Stimulated activated CD4-positive, alpha-beta T cell treated with anti-CD3 and anti-CD28 coated beads, Interleukin-2, amount 100 ng/mL, for 24 hours (primary cell): Measurements from ENCODE around the gene GTF3C2.

ENCODE experiments used
- DNase-seq, 2 donors: peaks; one replicate each; pipeline ENCODE4 v3.0.0-alpha.2; 2020

Gene GTF3C2, protein sequence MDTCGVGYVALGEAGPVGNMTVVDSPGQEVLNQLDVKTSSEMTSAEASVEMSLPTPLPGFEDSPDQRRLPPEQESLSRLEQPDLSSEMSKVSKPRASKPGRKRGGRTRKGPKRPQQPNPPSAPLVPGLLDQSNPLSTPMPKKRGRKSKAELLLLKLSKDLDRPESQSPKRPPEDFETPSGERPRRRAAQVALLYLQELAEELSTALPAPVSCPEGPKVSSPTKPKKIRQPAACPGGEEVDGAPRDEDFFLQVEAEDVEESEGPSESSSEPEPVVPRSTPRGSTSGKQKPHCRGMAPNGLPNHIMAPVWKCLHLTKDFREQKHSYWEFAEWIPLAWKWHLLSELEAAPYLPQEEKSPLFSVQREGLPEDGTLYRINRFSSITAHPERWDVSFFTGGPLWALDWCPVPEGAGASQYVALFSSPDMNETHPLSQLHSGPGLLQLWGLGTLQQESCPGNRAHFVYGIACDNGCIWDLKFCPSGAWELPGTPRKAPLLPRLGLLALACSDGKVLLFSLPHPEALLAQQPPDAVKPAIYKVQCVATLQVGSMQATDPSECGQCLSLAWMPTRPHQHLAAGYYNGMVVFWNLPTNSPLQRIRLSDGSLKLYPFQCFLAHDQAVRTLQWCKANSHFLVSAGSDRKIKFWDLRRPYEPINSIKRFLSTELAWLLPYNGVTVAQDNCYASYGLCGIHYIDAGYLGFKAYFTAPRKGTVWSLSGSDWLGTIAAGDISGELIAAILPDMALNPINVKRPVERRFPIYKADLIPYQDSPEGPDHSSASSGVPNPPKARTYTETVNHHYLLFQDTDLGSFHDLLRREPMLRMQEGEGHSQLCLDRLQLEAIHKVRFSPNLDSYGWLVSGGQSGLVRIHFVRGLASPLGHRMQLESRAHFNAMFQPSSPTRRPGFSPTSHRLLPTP

DNA sequence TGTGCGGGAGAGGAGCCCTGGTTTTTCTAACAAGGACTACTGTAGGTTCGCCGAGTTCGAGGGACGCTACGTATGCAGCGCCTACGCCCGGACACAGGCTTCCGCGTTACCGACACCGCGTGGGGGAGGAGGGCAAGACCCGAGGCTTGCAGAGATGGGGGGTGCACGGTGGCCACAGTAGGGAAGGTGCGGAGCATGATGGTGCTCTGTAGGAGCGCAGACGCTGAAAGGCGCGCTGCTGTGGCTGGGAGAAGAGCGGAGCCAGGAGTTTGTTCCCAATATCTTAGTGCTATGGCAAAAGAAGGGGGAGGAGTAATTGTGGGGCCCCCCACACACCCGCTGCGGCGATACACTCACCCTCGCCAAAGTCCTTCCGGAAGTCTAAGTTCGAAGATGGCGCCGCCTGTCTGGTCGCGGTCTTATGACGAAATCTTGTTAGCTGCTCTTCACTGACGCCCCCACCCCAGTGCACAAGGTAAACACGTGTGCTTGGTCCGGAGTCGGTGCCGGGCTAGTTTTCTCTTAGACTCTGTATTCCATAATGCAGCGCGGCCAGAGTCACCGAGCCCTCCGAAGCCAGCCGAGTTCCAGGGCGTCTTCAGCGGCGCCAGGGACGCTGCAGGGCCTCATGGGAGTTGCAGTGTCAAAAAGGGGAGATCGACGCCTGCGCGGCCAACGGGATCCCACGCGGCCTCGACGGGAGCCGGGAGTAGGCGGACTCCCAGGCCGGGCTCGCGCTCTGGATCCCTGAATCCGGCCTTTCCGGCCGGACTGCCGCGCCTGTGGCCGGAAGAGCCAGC lies at the start of gene GTF3C2:
TSS of gene GTF3C2 (minus strand) at position 383 of the 800 bp plus-strand sequence. CDS start 13,210 bp downstream, outside the sequence.
- peak; percentile 90 to 92 for DNase-seq

DNA sequence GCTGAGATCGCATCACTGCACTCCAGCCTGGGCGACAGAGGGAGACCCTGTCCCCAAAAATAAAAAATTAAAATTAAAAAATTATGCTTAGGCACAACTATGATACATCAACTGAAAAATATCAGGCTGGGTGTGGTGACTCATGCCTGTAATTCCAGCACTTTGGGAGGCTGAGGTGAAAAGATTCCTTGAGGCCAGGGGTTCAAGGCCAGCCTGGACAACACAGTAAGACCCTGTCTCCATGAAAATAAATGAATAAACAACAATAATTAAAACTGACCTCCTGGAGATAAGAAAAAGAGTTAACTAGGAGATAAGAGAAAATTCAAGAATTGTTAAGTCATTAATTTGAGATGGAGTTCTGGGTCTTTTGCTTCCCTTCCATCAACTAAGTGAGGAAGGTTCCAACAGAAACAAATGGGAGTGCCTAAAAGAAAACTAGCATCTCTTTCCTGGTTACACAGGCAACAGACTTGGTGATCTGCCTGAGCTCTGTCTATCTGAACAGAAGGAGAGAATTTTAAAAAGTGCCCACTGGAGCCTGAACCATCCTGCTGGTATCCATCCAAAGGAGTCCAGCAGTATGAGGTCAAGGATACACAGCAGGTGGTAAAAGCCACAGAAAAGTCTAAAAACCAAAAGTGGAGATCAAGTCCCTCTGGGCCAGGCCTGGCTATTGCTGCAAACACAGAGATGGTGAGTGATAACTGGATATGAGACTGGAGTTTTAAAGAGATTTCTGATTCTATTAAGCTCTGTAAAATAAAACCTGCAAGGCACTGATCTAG lies 44.0 kb upstream of the GTF3C2 start:
- DNase-seq: no peak

- DNase-seq: no peak
Observed at GRCh38 chr2:27398962-27399361, 42.4 kb upstream of the GTF3C2 start.

DNA sequence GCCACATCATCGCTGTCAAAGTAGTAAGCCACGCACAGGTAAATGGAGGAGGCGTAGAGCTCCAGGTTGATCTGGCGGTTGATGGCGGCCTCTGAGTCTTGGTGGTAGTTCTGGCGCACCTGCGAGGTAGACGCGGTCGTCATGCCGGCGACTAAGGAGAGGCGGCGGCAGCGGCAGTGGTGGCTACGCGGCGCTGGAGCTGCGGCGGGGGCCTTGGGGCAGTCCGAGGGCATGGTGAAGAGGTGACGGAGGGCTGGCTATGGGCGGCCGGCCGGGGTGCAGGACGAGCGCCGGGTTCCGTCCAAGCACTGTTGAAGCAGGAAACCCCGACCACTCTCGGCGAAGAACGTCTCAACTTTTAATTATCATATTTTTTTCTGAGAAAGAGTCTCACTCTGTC lies 36.7 kb upstream of the GTF3C2 start:
- no peak for DNase-seq

DNA sequence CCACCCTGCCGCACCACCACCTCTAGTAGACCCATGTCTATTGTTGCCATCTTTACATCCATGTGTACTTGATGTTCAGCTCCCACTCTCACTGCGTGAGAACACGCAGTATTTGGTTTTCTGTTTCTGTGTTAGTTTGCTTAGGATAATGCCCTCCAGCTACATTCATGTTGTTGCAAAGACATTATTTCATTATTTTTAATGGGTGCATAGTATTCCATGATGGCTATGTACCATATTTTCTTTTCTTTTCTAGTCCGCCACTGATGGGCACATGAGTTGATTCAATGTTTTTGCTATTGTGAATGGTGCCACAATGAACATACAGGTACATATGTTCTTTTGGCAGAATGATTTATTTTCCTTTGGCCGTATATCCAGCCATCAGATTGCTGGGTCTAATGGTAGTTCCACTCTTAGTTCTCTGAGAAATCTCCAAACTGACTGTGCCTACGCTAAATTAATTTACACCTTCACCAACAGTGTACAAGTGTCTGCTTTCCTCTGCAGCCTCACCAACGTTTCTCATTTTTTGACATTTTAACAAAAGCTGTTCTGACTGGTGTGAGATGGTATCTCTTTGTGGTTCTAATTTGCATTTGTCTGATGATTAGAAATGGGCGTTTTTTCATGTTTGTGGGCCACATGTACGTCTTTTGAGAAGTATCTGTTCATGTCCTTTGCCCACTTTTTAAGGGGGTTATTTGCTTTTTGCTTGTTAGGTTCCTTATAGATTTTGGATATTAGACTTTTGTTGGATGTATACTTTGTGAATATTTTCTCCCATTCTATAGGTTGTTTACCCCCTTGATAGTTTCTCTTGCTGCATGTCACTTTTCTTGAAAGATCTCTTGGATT lies 34.5 kb upstream of the GTF3C2 start:
- no peak for DNase-seq

DNA sequence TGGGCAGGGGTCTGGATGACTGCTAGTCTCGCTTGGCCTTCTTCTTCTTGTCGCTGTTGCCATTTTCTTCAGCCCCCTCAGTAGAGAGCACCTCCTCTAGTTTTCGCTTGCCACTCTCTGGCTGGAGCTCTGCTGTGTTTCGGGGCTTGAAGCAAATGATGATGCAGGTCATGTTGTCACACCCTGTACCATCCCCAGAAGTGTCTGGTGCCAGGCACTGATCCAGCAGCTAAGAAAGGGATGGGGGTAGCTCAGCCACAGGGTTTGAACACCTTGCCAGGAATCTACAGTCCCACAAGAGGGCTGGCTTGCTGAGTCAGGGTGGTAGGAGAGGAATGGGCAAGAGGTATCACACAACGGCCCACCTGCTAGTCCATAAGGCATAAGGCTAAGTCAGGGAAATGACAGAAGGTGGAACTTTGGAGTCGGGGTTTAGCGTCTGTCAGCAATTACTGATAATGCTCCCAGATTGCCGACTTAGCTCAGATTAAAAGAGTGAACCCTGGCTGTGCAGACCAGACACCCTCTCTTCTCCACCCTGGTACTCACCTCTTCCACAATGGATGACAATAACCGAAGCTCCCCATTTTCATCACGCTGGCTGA lies 25.1 kb upstream of the GTF3C2 start:
- no peak for DNase-seq

- peak; percentile 88 to 90 for DNase-seq
Observed at GRCh38 chr2:27380626-27381545, 24.3 kb upstream of the GTF3C2 start, which contains the start of gene ZNF513. ZNF513 (minus strand) TSS chr2:27380734; CDS start chr2:27380526, 208 bp downstream.

- peak; percentile 55 to 61 for DNase-seq
Observed at GRCh38 chr2:27379836-27380625, 23.5 kb upstream of the GTF3C2 start.

DNA sequence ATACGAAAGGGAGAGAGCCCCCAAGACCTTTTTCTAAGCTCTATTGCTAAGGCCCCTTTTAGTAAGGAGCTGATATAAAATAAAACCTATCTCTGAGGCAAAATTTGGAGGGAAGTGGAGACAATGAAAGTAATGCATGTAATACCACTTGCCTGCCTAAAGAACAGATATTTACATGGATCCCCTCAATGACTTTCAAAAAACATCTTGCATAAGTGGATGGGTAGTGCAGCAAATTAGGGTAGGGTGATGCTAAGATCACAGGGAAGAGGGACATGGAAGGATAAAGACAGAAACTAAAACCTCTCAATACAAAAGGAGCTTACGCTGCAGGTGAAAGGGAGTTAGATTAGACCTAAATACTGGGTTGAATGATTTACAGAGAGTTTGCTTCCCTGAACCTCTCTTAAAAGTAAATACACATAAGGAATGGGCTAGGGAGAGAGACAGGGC lies 22.8 kb upstream of the GTF3C2 start:
- DNase-seq: no peak

GRCh38 chr2:27378809-27379290 lies 22.3 kb upstream of the GTF3C2 start:
- DNase-seq: no peak

GRCh38 chr2:27378096-27378808 lies 21.7 kb upstream of the GTF3C2 start:
- DNase-seq: no peak

DNA sequence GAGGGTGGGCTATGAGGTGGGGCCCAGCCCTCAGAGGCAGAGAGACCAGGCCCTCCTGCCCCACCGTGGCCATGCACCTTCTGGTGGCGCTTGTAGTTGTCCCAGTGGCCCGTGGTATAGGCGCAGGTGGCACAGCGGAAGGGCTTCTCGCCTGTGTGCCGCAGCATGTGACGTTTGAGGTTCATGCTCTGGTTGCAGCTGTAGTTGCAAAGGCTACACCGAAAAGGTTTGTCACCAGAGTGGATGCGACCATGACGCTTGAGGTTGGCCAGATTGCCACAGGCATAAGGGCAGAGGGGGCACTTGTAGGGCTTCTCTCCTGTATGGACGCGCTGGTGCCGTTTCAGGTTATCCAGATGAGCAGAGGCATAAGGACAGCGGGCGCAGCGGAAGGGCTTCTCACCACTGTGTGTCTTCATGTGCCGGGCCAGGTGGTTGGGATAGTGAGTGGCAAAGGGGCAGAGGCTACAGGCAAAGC lies 21.1 kb upstream of the GTF3C2 start:
- no peak for DNase-seq

DNA sequence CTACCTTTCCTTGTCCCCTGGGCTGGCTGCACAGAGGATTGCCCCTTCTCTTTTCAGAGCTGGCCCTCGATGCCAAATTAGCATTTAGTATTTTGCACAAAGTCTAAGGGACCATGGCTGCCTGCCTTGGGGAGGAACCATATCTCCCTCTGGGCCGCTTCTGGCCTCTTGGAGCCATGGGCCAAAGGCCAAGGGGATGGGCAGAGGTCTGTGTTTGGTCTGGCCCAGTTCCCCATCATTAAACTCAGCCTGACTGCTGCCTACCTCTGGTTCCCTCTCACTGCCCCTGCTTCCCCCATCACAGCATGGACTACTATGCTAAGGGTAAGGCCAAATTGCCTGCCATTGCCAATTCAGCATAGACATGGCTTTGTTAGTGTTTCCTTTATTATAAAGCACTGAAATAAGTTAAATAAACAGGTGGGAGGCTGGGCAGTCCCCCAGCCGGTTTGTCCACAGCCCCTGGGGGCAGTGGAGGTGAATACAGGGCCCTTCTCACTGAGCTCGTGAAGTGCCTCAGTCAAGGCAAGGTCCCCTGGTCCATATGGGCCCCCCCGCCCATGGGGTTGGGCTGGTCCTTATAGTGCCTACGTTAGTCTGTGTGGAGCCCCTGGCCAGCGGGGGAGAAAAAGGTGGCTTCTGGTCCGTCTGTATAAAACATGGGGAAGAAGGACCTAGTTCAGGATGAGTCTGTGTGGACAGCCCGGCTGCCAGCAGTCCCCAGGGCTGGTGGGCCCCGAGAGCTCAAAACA lies 20.5 kb upstream of the GTF3C2 start:
- DNase-seq: no peak

- DNase-seq: no peak
Observed at GRCh38 chr2:27376151-27376865, 19.7 kb upstream of the GTF3C2 start.

DNA sequence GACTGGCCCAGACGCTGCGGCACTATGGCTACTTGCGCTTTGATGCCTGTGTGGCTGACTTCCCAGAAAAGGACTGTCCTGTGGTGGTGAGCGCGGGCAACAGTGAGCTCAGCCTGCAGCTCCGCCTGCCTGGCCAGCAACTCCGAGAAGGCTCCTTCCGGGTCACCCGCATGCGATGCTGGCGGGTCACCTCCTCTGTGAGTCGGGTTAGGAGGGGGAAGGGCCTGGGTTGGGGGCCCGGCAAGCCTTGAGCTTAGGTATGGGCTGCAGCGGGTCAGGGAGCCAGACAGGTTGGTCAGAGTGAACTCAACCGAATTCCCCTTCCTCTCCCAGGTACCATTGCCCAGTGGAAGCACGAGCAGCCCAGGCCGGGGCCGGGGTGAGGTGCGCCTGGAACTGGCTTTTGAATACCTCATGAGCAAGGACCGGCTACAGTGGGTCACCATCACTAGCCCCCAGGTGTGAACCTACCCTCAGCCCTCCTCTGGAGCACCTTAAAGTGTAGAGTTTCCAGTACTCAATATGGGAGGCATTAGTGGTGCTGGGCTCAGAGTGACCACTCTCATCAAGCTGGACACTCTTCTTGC lies 19.0 kb upstream of the GTF3C2 start:
- DNase-seq: no peak

- no peak for DNase-seq
Observed at GRCh38 chr2:27373567-27373966, 17.0 kb upstream of the GTF3C2 start.
